H1 (cell line): ENCODE results near the gene NPL. TPM values are rescaled to one million over a fixed set of nuclear protein-coding genes. Genes with fewer than 3 reads are reported as not detected.

ENCODE experiments used
- CTCF ChIA-PET: fragments of 300-600 bp; sonication (Branson Sonifier 250); formaldehyde crosslinking; loops from one replicate; lab custom pipeline; 2021; ENCODE audit not compliant: partially characterized antibody; lab: Charles Lee
- POLR2A ChIA-PET: fragments of 300-600 bp; sonication (Branson Sonifier 250); formaldehyde crosslinking; loops from one replicate; lab custom pipeline; 2021; ENCODE audit warnings: inconsistent platforms; ENCODE audit not compliant: partially characterized antibody; lab: Charles Lee
- DNase-seq, 2 experiments: peaks; one replicate each; pipeline versions ENCODE4 v3.0.0 to v3.0.0-alpha.2; 2010 to 2022; ENCODE audit warnings: low spot score in 2 of 2, low read depth in 1 of 2, mixed read lengths in 1 of 2
- FAIRE-seq: peaks from 2 replicates; lab custom pipeline; 2011; peaks lifted over from hg19 to GRCh38; lab: Jason Lieb, UNC
- H2AFZ ChIP-seq: 2 replicates; pipeline ENCODE4 v1.8.1; 2012; ENCODE audit warnings: low read length, inconsistent platforms
- H2AK5ac ChIP-seq: 2 replicates; pipeline ENCODE4 v1.6.1; 2013; ENCODE audit warnings: low read depth, low read length
- H2BK120ac ChIP-seq: replicated peaks from 2 replicates; pipeline ENCODE3; 2013; ENCODE audit warnings: low read depth, low read length, inconsistent platforms
- H2BK12ac ChIP-seq: 2 replicates; pipeline ENCODE4 v1.6.1; 2013; ENCODE audit warnings: low read depth, low read length
- H2BK15ac ChIP-seq: 2 replicates; pipeline ENCODE4 v1.6.1; 2013; ENCODE audit warnings: low read length
- H2BK20ac ChIP-seq: 2 replicates; pipeline ENCODE4 v1.6.1; 2013; ENCODE audit warnings: low read length
- H2BK5ac ChIP-seq: 2 replicates; pipeline ENCODE4 v1.6.1; 2013; ENCODE audit warnings: low read depth, low read length
- H3K14ac ChIP-seq: 2 replicates; pipeline ENCODE4 v1.6.1; 2013; ENCODE audit warnings: inconsistent platforms; ENCODE audit not compliant: insufficient read length
- H3K18ac ChIP-seq: 2 replicates; pipeline ENCODE4 v1.6.1; 2013; ENCODE audit warnings: low read length; ENCODE audit errors: extremely low read depth
- H3K23ac ChIP-seq: 2 replicates; pipeline ENCODE4 v1.6.1; 2013; ENCODE audit warnings: inconsistent platforms; ENCODE audit not compliant: insufficient read length
- H3K23me2 ChIP-seq: 2 replicates; pipeline ENCODE4 v1.6.1; 2013; ENCODE audit warnings: low read depth, low read length
- H3K27ac ChIP-seq: 2 replicates; pipeline ENCODE4 v1.6.1; 2011; ENCODE audit warnings: low read depth, low read length, inconsistent platforms
- H3K27me3 ChIP-seq, 4 experiments: replicated peaks in 1 of 4; 1 replicate in 1 of 4; 2 replicates in 3 of 4; pipeline versions ENCODE4 v1.6.1 to v1.8.1; 2011 to 2013; ENCODE audit warnings: low read length in 3 of 4, mild to moderate bottlenecking in 3 of 4, inconsistent platforms in 2 of 4, mixed read lengths in 2 of 4, moderate library complexity in 1 of 4; ENCODE audit not compliant: control insufficient read depth in 3 of 4, insufficient read depth in 3 of 4; ENCODE audit errors: extremely low read depth in 1 of 4
- H3K36me3 ChIP-seq, 4 experiments: 2 replicates each; pipeline versions ENCODE4 v1.6.1 to v1.8.1; 2011 to 2013; ENCODE audit warnings: mild to moderate bottlenecking in 4 of 4, low read length in 3 of 4, moderate library complexity in 2 of 4, control low read depth in 1 of 4, inconsistent platforms in 1 of 4; ENCODE audit not compliant: insufficient read depth in 4 of 4, control insufficient read depth in 2 of 4
- H3K4ac ChIP-seq: replicated peaks from 2 replicates; pipeline ENCODE3; 2013; ENCODE audit warnings: low read length, low read depth, mixed read lengths, inconsistent platforms; ENCODE audit not compliant: insufficient read length
- H3K4me1 ChIP-seq, 4 experiments: replicated peaks in 1 of 4; 1 replicate in 1 of 4; 2 replicates in 3 of 4; pipeline versions ENCODE4 v1.6.1 to v1.8.1; 2011 to 2013; ENCODE audit warnings: low read length in 3 of 4, inconsistent platforms in 2 of 4, mixed read lengths in 1 of 4; ENCODE audit not compliant: insufficient read depth in 4 of 4, control insufficient read depth in 3 of 4
- H3K4me2 ChIP-seq, 2 experiments: 2 replicates each; pipeline versions ENCODE4 v1.6.1 to v1.8.1; 2011 to 2013; ENCODE audit warnings: low read depth in 2 of 2, low read length in 2 of 2, control low read depth in 1 of 2, inconsistent platforms in 1 of 2, mild to moderate bottlenecking in 1 of 2; ENCODE audit not compliant: insufficient read depth in 1 of 2
- H3K4me3 ChIP-seq, 4 experiments: fragments of 200-600, 300-600 bp in 1 of 4; sonication (generic), shearing (Covaris generic), sonication (Bioruptor Twin) in 1 of 4; 2 replicates each; pipeline versions ENCODE4 v1.5.1 to v1.8.1; 2011 to 2016; ENCODE audit warnings: low read length in 4 of 4, low read depth in 3 of 4, control low read depth in 2 of 4, inconsistent platforms in 2 of 4, mild to moderate bottlenecking in 2 of 4, mixed read lengths in 1 of 4, moderate library complexity in 1 of 4; ENCODE audit not compliant: insufficient read depth in 2 of 4; ENCODE audit errors: extremely low read depth in 1 of 4
- H3K56ac ChIP-seq: replicated peaks from 2 replicates; pipeline ENCODE3; 2013; ENCODE audit warnings: low read depth, mild to moderate bottlenecking, mixed read lengths, low read length, inconsistent platforms; ENCODE audit not compliant: insufficient read length
- H3K79me1 ChIP-seq: 2 replicates; pipeline ENCODE4 v1.6.1; 2013; ENCODE audit warnings: low read depth, low read length, control low read depth
- H3K79me2 ChIP-seq, 2 experiments: 2 replicates each; pipeline versions ENCODE4 v1.6.1 to v1.8.1; 2012 to 2013; ENCODE audit warnings: low read length in 2 of 2, mild to moderate bottlenecking in 2 of 2, inconsistent platforms in 1 of 2; ENCODE audit not compliant: insufficient read depth in 2 of 2, control insufficient read depth in 1 of 2
- H3K9ac ChIP-seq, 4 experiments: replicated peaks in 1 of 4; 1 replicate in 1 of 4; 2 replicates in 3 of 4; pipeline versions ENCODE4 v1.6.1 to v1.8.1; 2011 to 2013; ENCODE audit warnings: low read depth in 3 of 4, low read length in 3 of 4, control low read depth in 2 of 4, mild to moderate bottlenecking in 2 of 4, moderate library complexity in 2 of 4, inconsistent platforms in 1 of 4; ENCODE audit errors: extremely low read depth in 1 of 4
- H3K9me3 ChIP-seq, 2 experiments: 2 replicates each; pipeline versions ENCODE4 v1.6.1 to v1.8.1; 2012 to 2013; ENCODE audit warnings: mild to moderate bottlenecking in 2 of 2, moderate library complexity in 2 of 2, control low read depth in 1 of 2, inconsistent platforms in 1 of 2, low read depth in 1 of 2, low read length in 1 of 2, mixed read lengths in 1 of 2; ENCODE audit not compliant: insufficient read depth in 2 of 2
- H4K20me1 ChIP-seq, 2 experiments: replicated peaks in 1 of 2; 2 replicates each; pipeline versions ENCODE3 to v1.8.1; 2011 to 2013; ENCODE audit warnings: inconsistent platforms in 2 of 2, low read length in 2 of 2, mild to moderate bottlenecking in 1 of 2; ENCODE audit not compliant: insufficient read depth in 2 of 2, control insufficient read depth in 1 of 2
- H4K5ac ChIP-seq: 2 replicates; pipeline ENCODE4 v1.6.1; 2013; ENCODE audit warnings: low read length, low read depth, mixed read lengths, inconsistent platforms; ENCODE audit not compliant: insufficient read length
- H4K8ac ChIP-seq: 2 replicates; pipeline ENCODE4 v1.8.0; 2013; ENCODE audit warnings: mild to moderate bottlenecking, moderate library complexity, low read length, inconsistent platforms; ENCODE audit not compliant: insufficient read depth; ENCODE audit errors: extremely low read depth
- H4K91ac ChIP-seq: replicated peaks from 2 replicates; pipeline ENCODE3; 2013; ENCODE audit warnings: low read length, mixed read lengths, inconsistent platforms; ENCODE audit not compliant: insufficient read length
- KDM4A ChIP-seq: IDR thresholded peaks from one replicate; pipeline ENCODE4 v1.7.1; 2012; ENCODE audit warnings: low read depth, mild to moderate bottlenecking, moderate library complexity, low read length, inconsistent platforms; ENCODE audit not compliant: severe bottlenecking
- POLR2AphosphoS5 ChIP-seq: IDR thresholded peaks from 2 replicates; pipeline ENCODE4 v1.6.1; 2011; ENCODE audit warnings: low read depth, low read length
- WGBS, 2 experiments: shearing (Covaris generic) in 1 of 2; methylation state at CpG; one replicate each; pipeline versions ENCODE4 v1.1.6 to v1.1.7; 2013 to 2015; ENCODE audit warnings: low lambda C conversion rate in 2 of 2, mixed read lengths in 2 of 2, inconsistent platforms in 1 of 2, low coverage in 1 of 2, missing lambda C conversion rate in 1 of 2; ENCODE audit not compliant: insufficient replicate concordance in 2 of 2, insufficient coverage in 1 of 2, insufficient read length in 1 of 2; ENCODE audit errors: extremely low coverage in 1 of 2, missing lambda C conversion rate in 1 of 2; 5-methylcytosine and 5-hydroxymethylcytosine counted together
- polyA plus RNA-seq, 7 experiments: library from polyadenylated mRNA; depleted of rRNA in 3 of 7; stranded (reverse) in 5 of 7; unstranded in 2 of 7; fragments of >200 nt in 5 of 7; fragments of 200-250 nt in 2 of 7; gene quantifications; 1 replicate in 5 of 7; 2 replicates in 1 of 7; 4 replicates in 1 of 7; pipeline versions ENCODE4 v1.2.1 to v1.2.3, GENCODE V29; 2011 to 2013; ENCODE audit warnings: missing spikeins in 2 of 7, mixed read lengths in 2 of 7
- total RNA-seq: library from RNA; stranded (reverse); fragmentation: NEBNext Ultra II Directional; extraction: Animal tissue kit (Norgen Biotek cat#: 25700); gene quantifications from 2 replicates; pipeline ENCODE4 v1.2.1, GENCODE V29; 2021

NPL gene
- total and polyA plus RNA-seq, 2 of the 8 experiments (the other 6 are each of a cell fraction or from before 2014, with no cell fraction given): 2.2 to 4.4 TPM

GRCh38 chr1:182872881-182873280 is 83.3 kb downstream of the NPL start:
- Histone ChIP-seq H4K8ac (no peak overlapping the region), H3K79me2 (peaks cover 0 to 11% of the 10 kb centered on the region in 2 experiments; a peak in 1 of 4 replicates), H2BK12ac (no peak overlapping the region), H3K4me3 (no peak overlapping the region), H3K4me1 (no peaks in the 10 kb centered on the region), H4K5ac (no peak overlapping the region), H3K4ac (no peak overlapping the region), H3K27me3 (no peaks in the 10 kb centered on the region), H3K79me1 (no peaks in the 10 kb centered on the region; the same call in 1 of the 2 replicates), H4K20me1 (peaks cover 2 to 14% of the 10 kb centered on the region in 2 experiments), H3K18ac (no peak overlapping the region), H3K9ac (no peak overlapping the region), H3K56ac (no peak overlapping the region), H2AK5ac (no peak overlapping the region), H3K9me3 (no peaks in the 10 kb centered on the region), H3K36me3 (peaks cover 54 to 100% (median 93%) of the 10 kb centered on the region in 4 experiments), H2BK120ac (no peak overlapping the region), H2BK15ac (no peak overlapping the region), H2BK5ac (no peak overlapping the region), H3K14ac (no peak overlapping the region), H3K4me2 (no peak overlapping the region), H2AFZ (no peak overlapping the region), H4K91ac (no peak overlapping the region), H3K23ac (no peak overlapping the region), H2BK20ac (no peak overlapping the region), H3K27ac (no peak overlapping the region), H3K23me2 (no peaks in the 10 kb centered on the region)
- ChIA-PET CTCF (interaction anchor here (1.1 to 1.4 kb wide), 2 partner anchors 15 to 26 kb away, joined by 3 to 6 read pairs; no protein-coding TSS in a partner anchor), POLR2A (interaction anchor here (0.9 to 3.4 kb wide), 13 partner anchors 9 to 33 kb away, joined by 3 to 16 read pairs (median 8); no protein-coding TSS in a partner anchor)
- DNase-seq (no peak), FAIRE-seq (no peak)
- 96% methylated on average over 3 of the region's 3 CpGs; no CpG with 5 or more reads in 1 of the 2 experiments for WGBS, 2 experiments
- 0 out of 2 replicates have a peak, but pooled peaks have one; percentile 19 for TF ChIP-seq POLR2AphosphoS5
- TF ChIP-seq KDM4A: no peak
